ENCODE measurements around the gene BMI1. TPM values are rescaled to one million over a fixed set of nuclear protein-coding genes. Genes with fewer than 3 reads are reported as not detected.
A peak's percentile ranks its signal among the peaks of the same experiment; 100 is the strongest.

Gene BMI1
- total and polyA plus RNA-seq, 7 experiments from 2014 or later = 26.1 to 80.5 (median 47.8) TPM

DNA sequence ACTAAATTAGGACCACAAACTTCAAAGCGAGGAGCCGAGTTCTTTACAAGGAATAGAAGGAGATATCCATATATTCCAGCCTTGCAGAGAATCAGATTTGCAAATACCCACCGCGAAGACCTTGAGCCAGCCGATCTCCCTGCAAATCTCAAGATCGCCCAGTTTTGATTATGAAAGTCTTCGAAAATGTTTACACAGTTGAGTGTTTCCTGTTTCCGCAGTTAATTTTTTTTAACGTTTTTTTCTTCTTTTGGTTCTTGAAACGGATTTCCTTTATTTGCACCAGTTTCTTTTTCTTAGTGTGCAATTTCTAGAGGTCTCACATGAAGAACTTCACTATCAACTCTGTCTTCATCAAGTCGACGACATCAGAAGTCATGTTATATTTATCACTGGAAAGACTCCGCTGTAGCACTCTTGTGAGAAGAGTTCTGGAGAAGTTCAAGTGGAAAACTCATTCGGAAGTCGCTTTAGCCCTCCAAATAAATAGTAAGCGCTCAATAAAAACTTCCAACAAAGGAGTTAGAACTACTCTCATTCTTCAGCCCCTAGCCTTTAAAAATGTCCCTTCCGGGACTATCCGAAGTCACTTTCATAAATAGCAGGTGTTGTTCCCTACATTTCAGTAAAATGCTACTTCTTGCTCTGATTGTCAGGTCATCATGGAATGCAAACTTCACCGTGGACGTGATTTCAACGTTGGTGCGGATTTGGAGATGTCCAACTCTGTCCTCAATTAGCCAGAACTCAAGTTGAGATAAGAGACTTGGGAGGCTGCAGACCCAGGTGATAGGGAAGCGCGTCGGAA is 12.5 kb downstream of the BMI1 start:
- H3K27ac Mint-ChIP-seq = peak overlapping the region; percentile 85 to 95 (median 92)
- intact Hi-C loops (cut with micrococcal nuclease) = loop anchor here (1.0 to 2.0 kb wide), 5 partner anchors 8 to 82 kb away; partner anchors contain the start of genes BMI1 (in 1 of the 2) and COMMD3 (in 1 of the 2)
- ChIA-PET CTCF (interaction anchor here (1.5 kb wide), 1 partner anchor 17 kb away, joined by 5 read pairs; the partner anchor contains the start of gene COMMD3), POLR2A (interaction anchor here (0.6 to 3.1 kb wide), 8 partner anchors 10 to 125 kb away, joined by 3 to 28 read pairs (median 7); partner anchors contain the start of gene COMMD3)
- peak overlapping the region; percentile 73 to 91 (median 85) for H3K4me3 Mint-ChIP-seq
- peaks cover 7 to 39% (median 29%) of the 10 kb centered on the region in 7 donors for H3K4me1 Mint-ChIP-seq
- peaks cover 0 to 5% (median 3%) of the 10 kb centered on the region in 3 experiments for H3K36me3 ChIP-seq (ENCODE audit: control insufficient read depth in 2 of 3, insufficient read depth in 3 of 3, low read length in 3 of 3)
- peaks cover 0 to 28% (median 6%) of the 10 kb centered on the region in 11 donors for H3K9me3 Mint-ChIP-seq
- peak overlapping the region; percentile 54 for H3K27ac ChIP-seq (ENCODE audit: low read depth, low read length)
- no peaks in the 10 kb centered on the region for H3K9me3 ChIP-seq (ENCODE audit: control insufficient read depth in 2 of 3, low read length in 3 of 3)
- H3K27me3 Mint-ChIP-seq = peaks cover 15 to 46% (median 32%) of the 10 kb centered on the region in 5 donors
- ATAC-seq (peak; percentile 16), DNase-seq (peak in 7 of 9 donors; percentile 40 to 77 (median 70))
- H3K4me3 ChIP-seq (ENCODE audit: low read length) = peak overlapping the region; percentile 50
- H3K4me1 ChIP-seq (ENCODE audit: control insufficient read depth in 2 of 2, insufficient read depth in 2 of 2, low read length in 2 of 2) = peaks cover 29 to 31% of the 10 kb centered on the region in 2 donors
- H3K36me3 Mint-ChIP-seq = peaks cover 7 to 22% (median 9%) of the 10 kb centered on the region in 5 donors
- peaks cover 12 to 33% of the 10 kb centered on the region in 2 donors for H3K27me3 ChIP-seq (ENCODE audit: control insufficient read depth in 2 of 2, insufficient read depth in 2 of 2, low read length in 2 of 2)

DNA sequence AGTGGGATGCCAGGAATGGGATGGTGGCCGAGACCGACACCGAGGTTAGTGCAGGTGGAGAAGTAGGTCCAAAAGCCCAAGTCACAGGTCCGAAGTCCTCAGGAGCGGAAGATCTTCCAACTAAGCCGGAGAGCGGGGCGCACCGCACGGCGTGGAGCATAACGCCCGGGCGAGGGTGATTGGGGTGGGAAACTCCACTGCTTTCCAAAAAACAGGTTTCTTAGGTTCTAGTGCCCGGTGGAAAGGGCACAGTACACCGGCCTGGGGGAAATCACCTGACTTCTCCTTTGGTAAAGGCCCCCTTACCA is 13.0 kb downstream of the BMI1 start:
- Mint-ChIP-seq H3K4me1 (peaks cover 7 to 44% (median 29%) of the 10 kb centered on the region in 7 donors), H3K9me3 (peaks cover 0 to 33% (median 6%) of the 10 kb centered on the region in 11 donors), H3K27me3 (peaks cover 21 to 52% (median 38%) of the 10 kb centered on the region in 5 donors), H3K4me3 (peak overlapping the region; percentile 73 to 91 (median 85)), H3K27ac (peak overlapping the region; percentile 85 to 95 (median 92)), H3K36me3 (peaks cover 7 to 22% (median 9%) of the 10 kb centered on the region in 5 donors)
- Histone ChIP-seq H3K27me3 (ENCODE audit: control insufficient read depth in 2 of 2, insufficient read depth in 2 of 2, low read length in 2 of 2) (peaks cover 17 to 38% of the 10 kb centered on the region in 2 donors), H3K36me3 (ENCODE audit: control insufficient read depth in 2 of 3, insufficient read depth in 3 of 3, low read length in 3 of 3) (peaks cover 0 to 5% (median 3%) of the 10 kb centered on the region in 3 experiments), H3K4me3 (ENCODE audit: low read length) (peak overlapping the region; percentile 50), H3K9me3 (ENCODE audit: control insufficient read depth in 2 of 3, low read length in 3 of 3) (no peaks in the 10 kb centered on the region), H3K27ac (ENCODE audit: low read depth, low read length) (no peak overlapping the region), H3K4me1 (ENCODE audit: control insufficient read depth in 2 of 2, insufficient read depth in 2 of 2, low read length in 2 of 2) (peaks cover 29 to 31% of the 10 kb centered on the region in 2 donors)
- CTCF ChIA-PET = no interaction called here
- intact Hi-C loops (cut with micrococcal nuclease) = loop anchor here (1.0 to 2.0 kb wide), 6 partner anchors 9 to 799 kb away; partner anchors contain the start of genes BMI1 (in 1 of the 2), COMMD3 (in 1 of the 2) and MLLT10 (in 1 of the 2)
- POLR2A ChIA-PET = interaction anchor here (0.6 kb wide), 1 partner anchor 103 kb away, joined by 3 read pairs; no protein-coding TSS in a partner anchor
- DNase-seq (no peak), ATAC-seq (no peak)

DNA sequence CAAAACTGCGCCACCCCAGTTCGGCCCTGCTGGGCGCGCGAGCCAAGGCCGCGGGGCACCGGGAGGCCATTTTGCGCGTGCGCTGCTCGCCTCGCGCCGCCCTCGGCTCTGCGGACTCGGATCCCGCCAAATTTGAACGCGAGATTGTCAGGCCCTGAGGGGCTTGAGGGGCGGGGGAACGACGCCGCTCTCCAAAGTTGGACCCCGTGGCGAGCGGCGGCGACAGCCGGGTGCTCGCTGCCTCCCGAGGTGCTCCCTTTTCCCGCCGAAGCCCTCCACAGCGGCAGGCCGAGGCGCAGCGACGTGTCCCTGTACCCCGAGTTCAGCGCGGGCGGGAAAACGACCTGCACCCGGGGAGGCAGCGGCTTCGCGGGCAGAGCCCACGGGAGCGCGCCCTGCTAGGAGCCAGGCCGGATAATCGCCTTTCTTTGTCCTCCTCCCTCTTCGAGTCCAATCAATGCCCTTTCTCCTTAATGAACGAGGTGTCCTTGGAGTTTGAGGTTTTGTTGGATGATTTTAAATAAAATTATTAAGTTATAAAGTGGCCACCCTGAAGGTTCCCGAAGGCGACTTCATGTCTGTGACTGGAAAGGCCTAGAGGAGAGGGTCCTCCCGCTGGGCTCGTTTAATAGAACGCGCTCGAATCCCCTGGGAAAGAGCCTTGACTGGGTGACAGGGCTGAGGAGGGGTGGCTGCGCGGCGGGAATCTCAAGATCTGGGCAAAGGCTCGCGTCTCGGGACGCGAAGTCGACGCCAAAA is 13.7 kb downstream of the BMI1 start:
- peaks cover 0 to 3% (median under 1%) of the 10 kb centered on the region in 3 experiments for H3K36me3 ChIP-seq (ENCODE audit: control insufficient read depth in 2 of 3, insufficient read depth in 3 of 3, low read length in 3 of 3)
- Mint-ChIP-seq H3K4me3 (peak overlapping the region; percentile 82 to 91 (median 87)), H3K27me3 (peaks cover 24 to 53% (median 45%) of the 10 kb centered on the region in 5 donors), H3K9me3 (peaks cover 0 to 37% (median 5%) of the 10 kb centered on the region in 11 donors), H3K4me1 (peaks cover 7 to 49% (median 29%) of the 10 kb centered on the region in 7 donors), H3K27ac (peak overlapping the region; percentile 84 to 95 (median 93)), H3K36me3 (peaks cover 2 to 16% (median 4%) of the 10 kb centered on the region in 5 donors)
- ChIA-PET POLR2A (interaction anchor here (0.6 to 1.1 kb wide), 3 partner anchors 9 to 102 kb away, joined by 3 to 4 read pairs (median 4); no protein-coding TSS in a partner anchor), CTCF (no interaction called here)
- DNase-seq = no peak
- peak overlapping the region; percentile 57 for H3K4me3 ChIP-seq (ENCODE audit: low read length)
- no peaks in the 10 kb centered on the region for H3K9me3 ChIP-seq (ENCODE audit: control insufficient read depth in 2 of 3, low read length in 3 of 3)
- peaks cover 24 to 41% of the 10 kb centered on the region in 2 donors for H3K27me3 ChIP-seq (ENCODE audit: control insufficient read depth in 2 of 2, insufficient read depth in 2 of 2, low read length in 2 of 2)
- no peak for ATAC-seq
- intact Hi-C loops (cut with micrococcal nuclease) = loop anchor here in 1 of 2 donors (1.0 to 2.0 kb wide), 2 partner anchors 105 to 800 kb away; partner anchors contain the start of gene MLLT10
- peak overlapping the region; percentile 63 for H3K27ac ChIP-seq (ENCODE audit: low read depth, low read length)
- H3K4me1 ChIP-seq (ENCODE audit: control insufficient read depth in 2 of 2, insufficient read depth in 2 of 2, low read length in 2 of 2) = peaks cover 29 to 33% of the 10 kb centered on the region in 2 donors

DNA sequence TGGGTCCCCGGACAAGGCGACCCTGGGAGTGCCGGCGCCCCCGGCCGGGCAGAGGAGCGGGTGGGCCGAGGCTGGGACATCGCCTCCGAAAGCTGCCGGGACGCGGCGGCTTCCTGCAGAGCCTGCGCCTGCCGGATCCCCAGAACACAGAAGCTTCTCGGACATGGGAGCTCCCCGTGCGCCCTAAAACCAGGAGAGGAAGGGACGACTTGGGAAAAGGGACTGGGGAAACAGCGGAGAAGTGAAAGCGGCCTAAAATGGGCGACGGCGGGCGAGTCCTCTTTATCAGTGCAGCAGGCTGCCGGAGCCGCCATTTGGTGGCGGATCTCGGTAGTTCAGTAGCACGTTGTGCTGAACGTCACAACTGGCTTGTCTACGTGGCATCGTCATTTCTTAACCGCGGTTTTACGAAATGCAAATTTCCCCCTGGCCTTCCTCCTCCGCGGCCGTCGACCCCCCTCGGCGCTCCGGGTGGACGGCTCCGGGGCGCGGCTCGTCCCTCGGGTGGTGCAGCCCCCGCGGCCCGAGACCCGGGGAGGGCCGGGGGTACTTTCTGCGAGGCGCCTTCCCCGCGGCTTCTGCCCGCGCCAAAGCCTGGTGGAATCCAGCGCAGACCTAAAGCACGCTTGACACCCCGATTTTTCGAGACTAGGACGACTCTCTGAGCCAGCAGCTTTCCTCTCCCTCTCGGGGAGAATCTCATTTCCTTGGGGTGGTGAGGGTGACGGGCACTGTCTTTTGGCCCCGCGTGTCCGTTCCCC is 14.5 kb downstream of the BMI1 start:
- Mint-ChIP-seq H3K4me3 (peak overlapping the region; percentile 82 to 91 (median 87)), H3K4me1 (peaks cover 7 to 55% (median 35%) of the 10 kb centered on the region in 7 donors), H3K27ac (peak overlapping the region; percentile 84 to 95 (median 92)), H3K9me3 (peaks cover 0 to 40% (median 5%) of the 10 kb centered on the region in 11 donors), H3K36me3 (peaks cover 0 to 17% (median 0%) of the 10 kb centered on the region in 5 donors), H3K27me3 (peaks cover 30 to 57% (median 52%) of the 10 kb centered on the region in 5 donors)
- H3K27ac ChIP-seq (ENCODE audit: low read depth, low read length) = peak overlapping the region; percentile 63
- ATAC-seq = peak; percentile 90
- peak; percentile 51 to 83 (median 77) for DNase-seq
- peaks cover 25 to 47% of the 10 kb centered on the region in 2 donors for H3K27me3 ChIP-seq (ENCODE audit: control insufficient read depth in 2 of 2, insufficient read depth in 2 of 2, low read length in 2 of 2)
- no peaks in the 10 kb centered on the region for H3K9me3 ChIP-seq (ENCODE audit: control insufficient read depth in 2 of 3, low read length in 3 of 3)
- POLR2A ChIA-PET = interaction anchor here (0.5 to 1.1 kb wide), 3 partner anchors 8 to 81 kb away, joined by 3 to 4 read pairs (median 4); no protein-coding TSS in a partner anchor
- peaks cover 36 to 38% of the 10 kb centered on the region in 2 donors for H3K4me1 ChIP-seq (ENCODE audit: control insufficient read depth in 2 of 2, insufficient read depth in 2 of 2, low read length in 2 of 2)
- intact Hi-C loops (cut with micrococcal nuclease) = loop anchor here in 1 of 2 donors (1.0 to 2.0 kb wide), 2 partner anchors 106 to 801 kb away; partner anchors contain the start of gene MLLT10
- H3K4me3 ChIP-seq (ENCODE audit: low read length) = peak overlapping the region; percentile 57
- CTCF ChIA-PET = no interaction called here
- H3K36me3 ChIP-seq (ENCODE audit: control insufficient read depth in 2 of 3, insufficient read depth in 3 of 3, low read length in 3 of 3) = no peaks in the 10 kb centered on the region

DNA sequence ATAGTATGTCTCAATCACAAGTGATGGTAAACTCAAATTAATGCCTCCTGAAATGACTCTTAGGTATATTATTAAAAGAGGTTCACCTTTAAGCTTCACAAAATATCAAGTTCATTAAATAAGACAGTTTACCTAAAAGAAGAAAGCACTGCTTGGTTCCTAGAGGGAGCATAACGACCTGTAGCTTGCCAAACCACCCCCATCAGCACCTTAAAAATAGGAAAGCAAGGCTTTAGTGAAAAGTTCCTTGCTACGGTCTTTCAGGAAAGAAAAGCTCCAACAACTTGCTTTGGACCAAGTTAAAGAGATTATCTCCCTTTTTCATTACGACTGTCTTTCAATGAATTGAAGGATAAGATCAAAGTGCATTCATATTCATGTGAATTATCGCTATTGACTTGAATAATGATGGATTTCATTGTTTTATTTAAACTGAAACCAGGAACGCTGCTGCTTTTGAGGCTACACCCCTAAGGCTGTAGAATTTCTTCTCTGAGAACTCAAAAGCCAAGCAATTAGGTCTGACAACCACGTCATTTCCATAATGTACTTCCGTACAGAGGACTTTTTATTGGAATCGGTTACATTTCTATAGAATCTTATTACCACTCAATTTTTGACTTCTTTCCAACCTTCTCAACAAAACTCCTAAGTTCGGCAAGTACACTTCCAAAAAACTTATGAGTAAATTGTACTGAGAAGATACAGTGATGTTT is 17.4 kb downstream of the BMI1 start:
- H3K4me1 Mint-ChIP-seq = peaks cover 6 to 54% (median 22%) of the 10 kb centered on the region in 7 donors
- no peak overlapping the region for H3K27ac Mint-ChIP-seq
- Histone ChIP-seq H3K4me3 (ENCODE audit: low read length) (no peak overlapping the region), H3K4me1 (ENCODE audit: control insufficient read depth in 2 of 2, insufficient read depth in 2 of 2, low read length in 2 of 2) (peaks cover 36 to 39% of the 10 kb centered on the region in 2 donors), H3K36me3 (ENCODE audit: control insufficient read depth in 2 of 3, insufficient read depth in 3 of 3, low read length in 3 of 3) (no peaks in the 10 kb centered on the region), H3K27ac (ENCODE audit: low read depth, low read length) (no peak overlapping the region), H3K27me3 (ENCODE audit: control insufficient read depth in 2 of 2, insufficient read depth in 2 of 2, low read length in 2 of 2) (peaks cover 34 to 70% of the 10 kb centered on the region in 2 donors), H3K9me3 (ENCODE audit: control insufficient read depth in 2 of 3, low read length in 3 of 3) (no peaks in the 10 kb centered on the region)
- CTCF ChIA-PET = interaction anchor here (0.6 to 2.5 kb wide), 2 partner anchors 22 to 80 kb away, joined by 3 to 8 read pairs; partner anchors contain the start of gene COMMD3
- POLR2A ChIA-PET = interaction anchor here (1.6 to 2.5 kb wide), 3 partner anchors 18 to 84 kb away, joined by 4 to 16 read pairs (median 5); no protein-coding TSS in a partner anchor
- H3K36me3 Mint-ChIP-seq = peaks cover 0 to 10% (median 0%) of the 10 kb centered on the region in 5 donors
- peaks cover 0 to 48% (median 9%) of the 10 kb centered on the region in 11 donors for H3K9me3 Mint-ChIP-seq
- H3K27me3 Mint-ChIP-seq = peaks cover 47 to 69% (median 63%) of the 10 kb centered on the region in 5 donors
- DNase-seq (no peak), ATAC-seq (no peak)
- peak overlapping the region in 3 of 10 donors; percentile 15 to 45 (median 21) for H3K4me3 Mint-ChIP-seq
- intact Hi-C loops (cut with micrococcal nuclease) = loop anchor here in 1 of 2 donors (2.0 kb wide), 1 partner anchor 14 kb away; no protein-coding TSS in a partner anchor

Data from naive thymus-derived CD4-positive, alpha-beta T cell (primary cell).